ENCODE data around the gene TTPAL. TPM values are rescaled to one million over a fixed set of nuclear protein-coding genes. Genes with fewer than 3 reads are reported as not detected.

TTPAL gene
- total RNA-seq, 2 experiments from 2014 or later: 9.0 to 9.9 TPM

DNA sequence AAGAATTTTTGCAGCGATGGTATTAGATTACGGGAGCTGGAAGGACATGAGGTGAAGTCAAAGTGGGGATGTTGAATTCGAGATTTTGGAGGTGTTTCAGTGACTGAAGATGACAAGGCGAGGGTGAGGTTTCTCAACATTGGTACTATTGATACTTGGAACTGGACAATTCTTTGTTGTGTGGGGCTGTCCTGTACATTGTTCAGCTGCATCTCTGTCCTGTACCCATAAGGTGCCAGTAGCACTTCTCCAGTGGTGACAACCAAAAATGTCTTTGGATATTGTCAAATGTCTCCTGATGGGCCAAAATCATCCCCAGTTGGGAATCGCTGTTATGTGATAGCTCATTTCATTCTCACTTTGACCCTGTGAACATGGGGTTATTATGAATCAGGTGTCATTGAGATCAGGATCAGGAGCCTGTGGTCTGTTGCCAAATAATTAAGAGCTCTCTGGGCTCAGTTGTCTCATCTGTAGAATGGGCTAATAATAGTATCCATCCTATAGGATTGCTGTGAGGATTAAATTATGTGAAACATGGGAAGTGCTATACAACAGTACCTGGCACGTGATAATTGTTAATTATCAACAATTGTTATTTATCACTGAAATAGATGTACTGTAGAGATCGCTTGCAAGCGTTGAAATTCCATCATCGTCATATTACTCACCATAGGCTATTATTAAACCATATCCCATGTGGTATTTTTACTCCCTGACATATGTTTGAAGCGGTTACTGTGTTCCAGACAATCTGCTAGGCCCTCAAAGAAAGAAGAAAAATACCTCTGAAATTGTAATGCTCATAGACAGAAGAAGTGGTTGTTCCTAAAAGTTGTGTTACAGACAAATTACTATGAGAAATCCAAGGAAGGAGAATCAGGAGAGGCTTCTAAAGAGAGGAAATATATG lies 48.5 kb upstream of the TTPAL start:
- no peaks in the 10 kb centered on the region for H3K9me3 Mint-ChIP-seq
- H3K27ac Mint-ChIP-seq: no peak overlapping the region

DNA sequence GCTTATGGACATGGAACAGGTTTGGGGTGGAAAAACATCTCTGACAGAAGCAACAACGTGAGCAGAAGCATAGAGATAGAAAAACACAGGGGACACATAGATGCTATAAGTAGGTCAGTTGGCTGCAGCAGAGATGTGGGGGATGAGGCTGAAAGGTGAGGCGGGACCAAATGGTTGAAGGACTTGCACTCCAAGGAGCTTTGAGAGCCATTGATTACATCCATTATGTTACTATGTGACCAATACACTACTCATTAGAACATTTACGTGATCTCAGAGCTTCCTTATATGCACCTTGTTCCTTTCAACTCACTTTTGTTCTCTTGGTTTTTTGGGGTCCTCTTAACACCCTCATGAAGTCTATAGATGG lies 47.9 kb upstream of the TTPAL start:
- H3K36me3 Mint-ChIP-seq (ENCODE audit: low read depth): no peaks in the 10 kb centered on the region
- Histone ChIP-seq H3K9me3 (ENCODE audit: control insufficient read depth in 1 of 2, insufficient read depth in 1 of 2, low read length in 2 of 2) (no peaks in the 10 kb centered on the region), H3K27ac (ENCODE audit: low read depth in 1 of 2, low read length in 2 of 2) (no peak overlapping the region), H3K27me3 (ENCODE audit: control insufficient read depth in 1 of 2, insufficient read depth in 2 of 2, low read length in 2 of 2) (peaks cover 5% of the 10 kb centered on the region in 2 experiments), H3K4me1 (ENCODE audit: insufficient read depth, low read length) (no peaks in the 10 kb centered on the region), H3K4me3 (ENCODE audit: low read length) (no peak overlapping the region), H3K36me3 (ENCODE audit: insufficient read depth, low read length) (no peaks in the 10 kb centered on the region)
- no peaks in the 10 kb centered on the region for H3K4me1 Mint-ChIP-seq (ENCODE audit: low read depth)
- intact Hi-C loops (cut with DNase I, micrococcal nuclease): no loop called here
- H3K4me3 Mint-ChIP-seq: no peak overlapping the region
- peaks cover 19% of the 10 kb centered on the region for H3K27me3 Mint-ChIP-seq
- TF ChIP-seq, protein P1, sequence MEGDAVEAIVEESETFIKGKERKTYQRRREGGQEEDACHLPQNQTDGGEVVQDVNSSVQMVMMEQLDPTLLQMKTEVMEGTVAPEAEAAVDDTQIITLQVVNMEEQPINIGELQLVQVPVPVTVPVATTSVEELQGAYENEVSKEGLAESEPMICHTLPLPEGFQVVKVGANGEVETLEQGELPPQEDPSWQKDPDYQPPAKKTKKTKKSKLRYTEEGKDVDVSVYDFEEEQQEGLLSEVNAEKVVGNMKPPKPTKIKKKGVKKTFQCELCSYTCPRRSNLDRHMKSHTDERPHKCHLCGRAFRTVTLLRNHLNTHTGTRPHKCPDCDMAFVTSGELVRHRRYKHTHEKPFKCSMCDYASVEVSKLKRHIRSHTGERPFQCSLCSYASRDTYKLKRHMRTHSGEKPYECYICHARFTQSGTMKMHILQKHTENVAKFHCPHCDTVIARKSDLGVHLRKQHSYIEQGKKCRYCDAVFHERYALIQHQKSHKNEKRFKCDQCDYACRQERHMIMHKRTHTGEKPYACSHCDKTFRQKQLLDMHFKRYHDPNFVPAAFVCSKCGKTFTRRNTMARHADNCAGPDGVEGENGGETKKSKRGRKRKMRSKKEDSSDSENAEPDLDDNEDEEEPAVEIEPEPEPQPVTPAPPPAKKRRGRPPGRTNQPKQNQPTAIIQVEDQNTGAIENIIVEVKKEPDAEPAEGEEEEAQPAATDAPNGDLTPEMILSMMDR (IDR thresholded peaks at IDR 0.05): no peak
- DNase-seq (no peak), ATAC-seq (ENCODE audit: poor library complexity) (no peak)
- CTCF ChIA-PET: no interaction called here
- H3K9me3 Mint-ChIP-seq: no peaks in the 10 kb centered on the region
- H3K27ac Mint-ChIP-seq: no peak overlapping the region
- POLR2A ChIA-PET: no interaction called here

More for the DNA sequence above, 48.5 kb upstream of the TTPAL start:
- Histone ChIP-seq H3K9me3 (ENCODE audit: control insufficient read depth in 1 of 2, insufficient read depth in 1 of 2, low read length in 2 of 2) (no peaks in the 10 kb centered on the region), H3K36me3 (ENCODE audit: insufficient read depth, low read length) (no peaks in the 10 kb centered on the region), H3K4me3 (ENCODE audit: low read length) (no peak overlapping the region), H3K27me3 (ENCODE audit: control insufficient read depth in 1 of 2, insufficient read depth in 2 of 2, low read length in 2 of 2) (peaks cover 5% of the 10 kb centered on the region in 2 experiments), H3K27ac (ENCODE audit: low read depth in 1 of 2, low read length in 2 of 2) (no peak overlapping the region), H3K4me1 (ENCODE audit: insufficient read depth, low read length) (no peaks in the 10 kb centered on the region)
- CTCF ChIA-PET: no interaction called here
- DNase-seq (no peak), ATAC-seq (ENCODE audit: poor library complexity) (no peak)
- H3K4me3 Mint-ChIP-seq: no peak overlapping the region
- H3K36me3 Mint-ChIP-seq (ENCODE audit: low read depth): no peaks in the 10 kb centered on the region
- H3K4me1 Mint-ChIP-seq (ENCODE audit: low read depth): no peaks in the 10 kb centered on the region
- TF ChIP-seq, protein P1 (IDR thresholded peaks at IDR 0.05): no peak
- intact Hi-C loops (cut with DNase I, micrococcal nuclease): no loop called here
- POLR2A ChIA-PET: no interaction called here
- H3K27me3 Mint-ChIP-seq: peaks cover 16% of the 10 kb centered on the region

DNA sequence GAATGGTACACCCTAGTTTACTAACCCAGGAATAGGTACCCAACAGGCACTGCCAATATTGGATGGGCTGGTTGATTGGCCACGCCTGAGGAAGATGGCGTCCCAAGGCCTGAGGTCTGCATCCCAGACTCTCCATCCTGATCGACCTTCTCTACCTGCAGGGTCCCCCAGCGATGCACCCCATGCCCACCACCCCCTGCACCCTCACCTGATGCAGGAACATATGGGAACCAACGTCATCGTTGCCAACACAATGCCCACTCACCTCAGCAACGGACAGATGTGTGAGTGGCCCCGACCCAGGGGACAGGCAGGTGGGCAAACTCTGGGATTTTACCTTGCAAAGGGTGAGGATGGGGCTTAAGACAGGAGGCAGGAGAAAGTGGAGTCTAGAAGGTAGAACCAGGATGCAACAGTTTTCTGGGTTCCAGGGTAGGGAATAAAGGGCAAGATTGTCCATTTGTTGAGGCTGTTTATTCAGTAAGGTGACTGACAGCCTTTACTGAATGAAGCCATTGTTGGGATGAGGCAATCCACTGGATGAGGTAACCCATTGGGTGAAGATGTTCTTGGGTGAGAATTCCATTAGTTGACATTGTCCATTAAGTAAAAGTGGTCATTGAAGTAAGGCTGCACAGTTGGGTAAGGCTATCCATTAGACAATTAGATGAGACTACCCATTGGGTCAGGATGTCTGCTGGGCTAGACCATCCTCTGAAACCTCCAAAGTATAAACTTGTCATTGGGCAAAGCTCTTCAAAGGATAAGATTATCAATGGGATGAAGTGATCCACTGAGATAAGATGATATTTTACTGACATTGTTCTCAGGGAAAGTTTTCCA lies 47.3 kb upstream of the TTPAL start:
- H3K27me3 Mint-ChIP-seq: peaks cover 23% of the 10 kb centered on the region

More for the DNA sequence above, 47.3 kb upstream of the TTPAL start:
- Histone ChIP-seq H3K9me3 (ENCODE audit: control insufficient read depth in 1 of 2, insufficient read depth in 1 of 2, low read length in 2 of 2) (no peaks in the 10 kb centered on the region), H3K36me3 (ENCODE audit: insufficient read depth, low read length) (no peaks in the 10 kb centered on the region), H3K4me1 (ENCODE audit: insufficient read depth, low read length) (no peaks in the 10 kb centered on the region), H3K27me3 (ENCODE audit: control insufficient read depth in 1 of 2, insufficient read depth in 2 of 2, low read length in 2 of 2) (peaks cover 3 to 5% of the 10 kb centered on the region in 2 experiments), H3K4me3 (ENCODE audit: low read length) (no peak overlapping the region), H3K27ac (ENCODE audit: low read depth in 1 of 2, low read length in 2 of 2) (no peak overlapping the region)
- no peaks in the 10 kb centered on the region for H3K36me3 Mint-ChIP-seq (ENCODE audit: low read depth)
- H3K9me3 Mint-ChIP-seq: no peaks in the 10 kb centered on the region
- ChIA-PET CTCF (no interaction called here), POLR2A (no interaction called here)
- DNase-seq: no peak
- ATAC-seq (ENCODE audit: poor library complexity): no peak
- intact Hi-C loops (cut with DNase I, micrococcal nuclease): no loop called here
- no peaks in the 10 kb centered on the region for H3K4me1 Mint-ChIP-seq (ENCODE audit: low read depth)
- H3K27ac Mint-ChIP-seq: no peak overlapping the region
- TF ChIP-seq, protein P1 (IDR thresholded peaks at IDR 0.05): no peak
- H3K4me3 Mint-ChIP-seq: no peak overlapping the region
